ENCODE results near the gene KIF20B.

KIF20B gene, protein sequence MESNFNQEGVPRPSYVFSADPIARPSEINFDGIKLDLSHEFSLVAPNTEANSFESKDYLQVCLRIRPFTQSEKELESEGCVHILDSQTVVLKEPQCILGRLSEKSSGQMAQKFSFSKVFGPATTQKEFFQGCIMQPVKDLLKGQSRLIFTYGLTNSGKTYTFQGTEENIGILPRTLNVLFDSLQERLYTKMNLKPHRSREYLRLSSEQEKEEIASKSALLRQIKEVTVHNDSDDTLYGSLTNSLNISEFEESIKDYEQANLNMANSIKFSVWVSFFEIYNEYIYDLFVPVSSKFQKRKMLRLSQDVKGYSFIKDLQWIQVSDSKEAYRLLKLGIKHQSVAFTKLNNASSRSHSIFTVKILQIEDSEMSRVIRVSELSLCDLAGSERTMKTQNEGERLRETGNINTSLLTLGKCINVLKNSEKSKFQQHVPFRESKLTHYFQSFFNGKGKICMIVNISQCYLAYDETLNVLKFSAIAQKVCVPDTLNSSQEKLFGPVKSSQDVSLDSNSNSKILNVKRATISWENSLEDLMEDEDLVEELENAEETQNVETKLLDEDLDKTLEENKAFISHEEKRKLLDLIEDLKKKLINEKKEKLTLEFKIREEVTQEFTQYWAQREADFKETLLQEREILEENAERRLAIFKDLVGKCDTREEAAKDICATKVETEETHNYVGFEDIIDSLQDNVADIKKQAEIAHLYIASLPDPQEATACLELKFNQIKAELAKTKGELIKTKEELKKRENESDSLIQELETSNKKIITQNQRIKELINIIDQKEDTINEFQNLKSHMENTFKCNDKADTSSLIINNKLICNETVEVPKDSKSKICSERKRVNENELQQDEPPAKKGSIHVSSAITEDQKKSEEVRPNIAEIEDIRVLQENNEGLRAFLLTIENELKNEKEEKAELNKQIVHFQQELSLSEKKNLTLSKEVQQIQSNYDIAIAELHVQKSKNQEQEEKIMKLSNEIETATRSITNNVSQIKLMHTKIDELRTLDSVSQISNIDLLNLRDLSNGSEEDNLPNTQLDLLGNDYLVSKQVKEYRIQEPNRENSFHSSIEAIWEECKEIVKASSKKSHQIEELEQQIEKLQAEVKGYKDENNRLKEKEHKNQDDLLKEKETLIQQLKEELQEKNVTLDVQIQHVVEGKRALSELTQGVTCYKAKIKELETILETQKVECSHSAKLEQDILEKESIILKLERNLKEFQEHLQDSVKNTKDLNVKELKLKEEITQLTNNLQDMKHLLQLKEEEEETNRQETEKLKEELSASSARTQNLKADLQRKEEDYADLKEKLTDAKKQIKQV (N-terminal part only)

GRCh38 chr10:89701242-89702120 lies at the start of gene KIF20B:
Gene KIF20B (plus strand): TSS chr10:89701590. CDS start chr10:89705295, 3,705 bp downstream.
- ChIA-PET CTCF (no interaction called here), POLR2A (interaction anchor here (0.6 to 2.1 kb wide), 37 partner anchors 8 to 1164 kb away, joined by 3 to 29 read pairs (median 4); no protein-coding TSS in a partner anchor)
- TF ChIP-seq TARDBP (IDR thresholded peaks at IDR 0.05): no peak
- TF ChIP-seq ELF4 (IDR thresholded peaks at IDR 0.05): peak; percentile 49; the same call in 1 of the 2 replicates
- TF ChIP-seq SUZ12 (IDR thresholded peaks at IDR 0.05): no peak
- no peak for TF ChIP-seq ZNF384 (IDR thresholded peaks at IDR 0.05)
- TF ChIP-seq ARNT (IDR thresholded peaks at IDR 0.05): no peak
- peak; percentile 89 for TF ChIP-seq FOXM1 (IDR thresholded peaks at IDR 0.05; ENCODE audit: borderline replicate concordance)
- no peak for TF ChIP-seq FOXA1 (IDR thresholded peaks at IDR 0.05)
- TF ChIP-seq SP1 (IDR thresholded peaks at IDR 0.05): no peak
- TF ChIP-seq L3MBTL2 (conservative IDR thresholded peaks at IDR 0.05): peak; percentile 75
- peak; percentile 80 for TF ChIP-seq PKNOX1 (IDR thresholded peaks at IDR 0.05)
- no peak for TF ChIP-seq CTBP1 (IDR thresholded peaks at IDR 0.05; ENCODE audit: borderline replicate concordance)
- no peak for TF ChIP-seq BHLHE40 (IDR thresholded peaks at IDR 0.05; ENCODE audit: borderline replicate concordance)
- TF ChIP-seq LEF1 (IDR thresholded peaks at IDR 0.05; ENCODE audit: borderline replicate concordance): no peak
- no peak for TF ChIP-seq FOXK2 (IDR thresholded peaks at IDR 0.05)
- 0 out of 2 replicates have a peak, but pooled peaks have one; percentile 48 for TF ChIP-seq NFRKB (IDR thresholded peaks at IDR 0.05)
- 0 out of 2 replicates have a peak, but pooled peaks have one; percentile 78 for TF ChIP-seq HDGF (IDR thresholded peaks at IDR 0.05; ENCODE audit: borderline replicate concordance)
- DNase-seq (ENCODE audit: extremely low spot score): peak; percentile 96

- ChIA-PET POLR2A (no interaction called here), CTCF (no interaction called here)
- TF ChIP-seq TARDBP (IDR thresholded peaks at IDR 0.05) (no peak), BHLHE40 (IDR thresholded peaks at IDR 0.05; ENCODE audit: borderline replicate concordance) (no peak), FOXA1 (IDR thresholded peaks at IDR 0.05) (no peak), FOXM1 (IDR thresholded peaks at IDR 0.05; ENCODE audit: borderline replicate concordance) (no peak), ARNT (IDR thresholded peaks at IDR 0.05) (no peak), LEF1 (IDR thresholded peaks at IDR 0.05; ENCODE audit: borderline replicate concordance) (no peak), ELF4 (IDR thresholded peaks at IDR 0.05) (no peak), FOXK2 (IDR thresholded peaks at IDR 0.05) (no peak), PKNOX1 (IDR thresholded peaks at IDR 0.05) (no peak), SUZ12 (IDR thresholded peaks at IDR 0.05) (no peak), L3MBTL2 (conservative IDR thresholded peaks at IDR 0.05) (no peak), ZNF384 (IDR thresholded peaks at IDR 0.05) (no peak), HDGF (IDR thresholded peaks at IDR 0.05; ENCODE audit: borderline replicate concordance) (no peak), SP1 (IDR thresholded peaks at IDR 0.05) (no peak), NFRKB (IDR thresholded peaks at IDR 0.05) (no peak), CTBP1 (IDR thresholded peaks at IDR 0.05; ENCODE audit: borderline replicate concordance) (no peak)
- no peak for DNase-seq (ENCODE audit: extremely low spot score)
Measured at GRCh38 chr10:89651916-89652573, 49.3 kb upstream of the KIF20B start.

- CTCF ChIA-PET: no interaction called here
- DNase-seq (ENCODE audit: extremely low spot score): no peak
Measured at GRCh38 chr10:89652806-89653370, 48.5 kb upstream of the KIF20B start.

More at GRCh38 chr10:89652806-89653370, 48.5 kb upstream of the KIF20B start:
- POLR2A ChIA-PET: no interaction called here
- TF ChIP-seq SUZ12 (IDR thresholded peaks at IDR 0.05): no peak
- TF ChIP-seq L3MBTL2 (conservative IDR thresholded peaks at IDR 0.05): no peak
- TF ChIP-seq HDGF (IDR thresholded peaks at IDR 0.05; ENCODE audit: borderline replicate concordance): no peak
- no peak for TF ChIP-seq ELF4 (IDR thresholded peaks at IDR 0.05)
- no peak for TF ChIP-seq ZNF384 (IDR thresholded peaks at IDR 0.05)
- no peak for TF ChIP-seq LEF1 (IDR thresholded peaks at IDR 0.05; ENCODE audit: borderline replicate concordance)
- TF ChIP-seq ARNT (IDR thresholded peaks at IDR 0.05): no peak
- TF ChIP-seq PKNOX1 (IDR thresholded peaks at IDR 0.05): no peak
- TF ChIP-seq CTBP1 (IDR thresholded peaks at IDR 0.05; ENCODE audit: borderline replicate concordance): no peak
- no peak for TF ChIP-seq FOXK2 (IDR thresholded peaks at IDR 0.05)
- no peak for TF ChIP-seq FOXA1 (IDR thresholded peaks at IDR 0.05)
- TF ChIP-seq BHLHE40 (IDR thresholded peaks at IDR 0.05; ENCODE audit: borderline replicate concordance): no peak
- TF ChIP-seq FOXM1 (IDR thresholded peaks at IDR 0.05; ENCODE audit: borderline replicate concordance): no peak
- TF ChIP-seq TARDBP (IDR thresholded peaks at IDR 0.05): no peak
- no peak for TF ChIP-seq SP1 (IDR thresholded peaks at IDR 0.05)
- no peak for TF ChIP-seq NFRKB (IDR thresholded peaks at IDR 0.05)
